ENCODE results near the gene SH3RF1.

Gene SH3RF1

GRCh38 chr4:169185133-169185956, 85.4 kb downstream of the SH3RF1 start:
- Histone ChIP-seq H4K91ac (ENCODE audit: low read depth, low read length, poor library complexity) (no peak overlapping the region), H2AK5ac (ENCODE audit: low read depth, low read length) (no peak overlapping the region), H3K23ac (ENCODE audit: low read depth, low read length, poor library complexity) (no peak overlapping the region), H2BK120ac (ENCODE audit: low read depth, low read length) (no peak overlapping the region), H3K4me2 (ENCODE audit: insufficient read depth, low read length, poor library complexity, severe bottlenecking) (no peak overlapping the region), H4K8ac (ENCODE audit: low read depth, low read length) (no peak overlapping the region), H3K9me3 (replicated peaks in 1 of 2; ENCODE audit: control insufficient read depth in 2 of 2, insufficient read depth in 1 of 2, low read depth in 1 of 2, low read length in 2 of 2) (no peaks in the 10 kb centered on the region), H2BK15ac (ENCODE audit: low read length) (no peak overlapping the region), H3K79me1 (ENCODE audit: low read depth, low read length) (peaks cover 3% of the 10 kb centered on the region), H2BK5ac (ENCODE audit: low read length) (no peak overlapping the region), H3K27ac (replicated peaks; ENCODE audit: low read length) (peak overlapping the region; percentile 25), H3K4me1 (ENCODE audit: control insufficient read depth in 2 of 2, insufficient read depth in 1 of 2, low read depth in 1 of 2, low read length in 2 of 2) (peaks cover 7 to 20% of the 10 kb centered on the region in 2 donors), H3K9ac (ENCODE audit: low read depth, low read length, poor library complexity) (no peak overlapping the region), H3K27me3 (ENCODE audit: control insufficient read depth in 3 of 3, insufficient read depth in 3 of 3, low read depth in 1 of 3, low read length in 3 of 3) (no peaks in the 10 kb centered on the region), H3K4ac (ENCODE audit: low read length) (no peak overlapping the region), H2AFZ (ENCODE audit: low read length) (no peak overlapping the region), H3K36me3 (replicated peaks in 1 of 2; ENCODE audit: control insufficient read depth in 2 of 2, insufficient read depth in 2 of 2, low read length in 2 of 2) (no peaks in the 10 kb centered on the region), H3K18ac (ENCODE audit: low read length) (no peak overlapping the region), H2BK12ac (ENCODE audit: low read length) (no peak overlapping the region), H3K14ac (ENCODE audit: low read length) (no peak overlapping the region), H3K4me3 (ENCODE audit: low read length in 2 of 2) (no peak overlapping the region)
- no CpG with 5 or more reads among the region's 7 CpGs for WGBS, 2 donors (ENCODE audit: extremely low coverage in 2 of 2, insufficient read length in 2 of 2, insufficient replicate concordance in 1 of 2)
- DNase-seq (ENCODE audit: low spot score): no peak

DNA sequence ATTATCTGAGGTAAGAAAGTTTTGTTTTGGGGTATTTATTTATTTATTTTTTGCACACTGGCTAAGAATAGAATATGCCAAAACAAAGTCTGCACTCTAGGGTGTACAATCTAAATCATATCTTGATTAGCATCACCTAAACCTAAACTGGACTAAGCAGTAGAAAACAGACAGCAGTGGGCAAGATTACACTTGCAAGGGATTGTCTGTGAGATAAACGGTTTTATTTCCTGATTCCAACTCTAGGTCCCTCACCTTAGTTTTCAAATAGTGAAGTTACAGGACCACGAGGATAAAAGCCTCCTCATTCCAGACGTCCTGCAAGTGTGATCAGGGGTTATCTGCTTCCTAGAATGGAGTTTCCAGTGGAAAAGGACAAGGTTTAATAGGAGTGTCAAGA, 86.1 kb downstream of the SH3RF1 start:
- Histone ChIP-seq H4K8ac (ENCODE audit: low read depth, low read length) (no peak overlapping the region), H4K91ac (ENCODE audit: low read depth, low read length, poor library complexity) (no peak overlapping the region), H2BK15ac (ENCODE audit: low read length) (no peak overlapping the region), H3K27ac (replicated peaks; ENCODE audit: low read length) (peak overlapping the region; percentile 25), H3K4ac (ENCODE audit: low read length) (no peak overlapping the region), H3K27me3 (ENCODE audit: control insufficient read depth in 3 of 3, insufficient read depth in 3 of 3, low read depth in 1 of 3, low read length in 3 of 3) (no peaks in the 10 kb centered on the region), H3K4me2 (ENCODE audit: insufficient read depth, low read length, poor library complexity, severe bottlenecking) (no peak overlapping the region), H3K4me3 (ENCODE audit: low read length in 2 of 2) (no peak overlapping the region), H3K79me1 (ENCODE audit: low read depth, low read length) (peaks cover 3% of the 10 kb centered on the region), H3K9ac (ENCODE audit: low read depth, low read length, poor library complexity) (no peak overlapping the region), H3K23ac (ENCODE audit: low read depth, low read length, poor library complexity) (no peak overlapping the region), H3K9me3 (replicated peaks in 1 of 2; ENCODE audit: control insufficient read depth in 2 of 2, insufficient read depth in 1 of 2, low read depth in 1 of 2, low read length in 2 of 2) (no peaks in the 10 kb centered on the region), H2AFZ (ENCODE audit: low read length) (no peak overlapping the region), H2BK12ac (ENCODE audit: low read length) (no peak overlapping the region), H3K36me3 (replicated peaks in 1 of 2; ENCODE audit: control insufficient read depth in 2 of 2, insufficient read depth in 2 of 2, low read length in 2 of 2) (no peaks in the 10 kb centered on the region), H2BK120ac (ENCODE audit: low read depth, low read length) (no peak overlapping the region), H3K14ac (ENCODE audit: low read length) (no peak overlapping the region), H3K4me1 (ENCODE audit: control insufficient read depth in 2 of 2, insufficient read depth in 1 of 2, low read depth in 1 of 2, low read length in 2 of 2) (peaks cover 12 to 24% of the 10 kb centered on the region in 2 donors), H2BK5ac (ENCODE audit: low read length) (no peak overlapping the region), H3K18ac (ENCODE audit: low read length) (no peak overlapping the region), H2AK5ac (ENCODE audit: low read depth, low read length) (no peak overlapping the region)
- WGBS, 2 donors (ENCODE audit: extremely low coverage in 2 of 2, insufficient read length in 2 of 2, insufficient replicate concordance in 1 of 2): no CpG with 5 or more reads among the region's 3 CpGs
- DNase-seq (ENCODE audit: low spot score): no peak

- no peak for DNase-seq (ENCODE audit: low spot score)
- no peaks in the 10 kb centered on the region for H3K27me3 ChIP-seq (ENCODE audit: control insufficient read depth in 3 of 3, insufficient read depth in 3 of 3, low read depth in 1 of 3, low read length in 3 of 3)
- no peak overlapping the region for H3K4me3 ChIP-seq (ENCODE audit: low read length in 2 of 2)
- no peaks in the 10 kb centered on the region for H3K36me3 ChIP-seq (replicated peaks in 1 of 2; ENCODE audit: control insufficient read depth in 2 of 2, insufficient read depth in 2 of 2, low read length in 2 of 2)
- H3K4ac ChIP-seq (ENCODE audit: low read length): no peak overlapping the region
- WGBS, 2 donors (ENCODE audit: extremely low coverage in 2 of 2, insufficient read length in 2 of 2, insufficient replicate concordance in 1 of 2): no CpG with 5 or more reads among the region's 3 CpGs
- H3K4me2 ChIP-seq (ENCODE audit: insufficient read depth, low read length, poor library complexity, severe bottlenecking): no peak overlapping the region
- peak overlapping the region; percentile 52 for H3K27ac ChIP-seq (replicated peaks; ENCODE audit: low read length)
- H4K8ac ChIP-seq (ENCODE audit: low read depth, low read length): no peak overlapping the region
- H3K79me1 ChIP-seq (ENCODE audit: low read depth, low read length): peaks cover 3% of the 10 kb centered on the region
- no peak overlapping the region for H3K18ac ChIP-seq (ENCODE audit: low read length)
- no peak overlapping the region for H2AK5ac ChIP-seq (ENCODE audit: low read depth, low read length)
- H2AFZ ChIP-seq (ENCODE audit: low read length): no peak overlapping the region
- H2BK12ac ChIP-seq (ENCODE audit: low read length): no peak overlapping the region
- H3K9me3 ChIP-seq (replicated peaks in 1 of 2; ENCODE audit: control insufficient read depth in 2 of 2, insufficient read depth in 1 of 2, low read depth in 1 of 2, low read length in 2 of 2): no peaks in the 10 kb centered on the region
- no peak overlapping the region for H3K14ac ChIP-seq (ENCODE audit: low read length)
- H3K4me1 ChIP-seq (ENCODE audit: control insufficient read depth in 2 of 2, insufficient read depth in 1 of 2, low read depth in 1 of 2, low read length in 2 of 2): peaks cover 12 to 24% of the 10 kb centered on the region in 2 donors
- H3K9ac ChIP-seq (ENCODE audit: low read depth, low read length, poor library complexity): no peak overlapping the region
- no peak overlapping the region for H2BK120ac ChIP-seq (ENCODE audit: low read depth, low read length)
- no peak overlapping the region for H2BK15ac ChIP-seq (ENCODE audit: low read length)
- no peak overlapping the region for H2BK5ac ChIP-seq (ENCODE audit: low read length)
- no peak overlapping the region for H4K91ac ChIP-seq (ENCODE audit: low read depth, low read length, poor library complexity)
- no peak overlapping the region for H3K23ac ChIP-seq (ENCODE audit: low read depth, low read length, poor library complexity)
Observed at GRCh38 chr4:169184236-169184635, 86.5 kb downstream of the SH3RF1 start.

DNA sequence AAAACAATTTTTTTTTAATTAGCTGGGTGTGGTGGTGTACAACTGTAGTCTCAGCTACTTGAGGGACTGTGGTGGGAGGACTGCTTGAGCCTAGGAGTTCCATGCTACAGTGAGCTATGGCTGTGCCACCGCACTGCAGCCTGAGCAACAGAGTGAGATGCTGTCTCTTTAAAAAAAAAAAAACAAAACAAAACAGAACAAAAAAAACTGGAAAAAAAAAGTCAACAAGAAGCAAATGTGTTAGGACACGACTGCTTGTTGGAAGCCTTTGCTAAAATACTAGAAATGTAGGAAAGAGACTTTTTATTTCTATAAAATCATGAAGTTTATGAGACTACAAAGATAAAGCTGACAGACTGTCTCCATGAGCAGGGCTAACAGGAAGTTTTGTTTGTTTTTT, 87.2 kb downstream of the SH3RF1 start:
- Histone ChIP-seq H2BK12ac (ENCODE audit: low read length) (no peak overlapping the region), H3K27ac (replicated peaks; ENCODE audit: low read length) (peak overlapping the region; percentile 52), H2AK5ac (ENCODE audit: low read depth, low read length) (no peak overlapping the region), H3K4me2 (ENCODE audit: insufficient read depth, low read length, poor library complexity, severe bottlenecking) (no peak overlapping the region), H3K18ac (ENCODE audit: low read length) (no peak overlapping the region), H2BK15ac (ENCODE audit: low read length) (no peak overlapping the region), H3K4ac (ENCODE audit: low read length) (no peak overlapping the region), H3K9ac (ENCODE audit: low read depth, low read length, poor library complexity) (no peak overlapping the region), H3K4me3 (ENCODE audit: low read length in 2 of 2) (no peak overlapping the region), H3K36me3 (replicated peaks in 1 of 2; ENCODE audit: control insufficient read depth in 2 of 2, insufficient read depth in 2 of 2, low read length in 2 of 2) (no peaks in the 10 kb centered on the region), H3K4me1 (ENCODE audit: control insufficient read depth in 2 of 2, insufficient read depth in 1 of 2, low read depth in 1 of 2, low read length in 2 of 2) (peaks cover 12 to 24% of the 10 kb centered on the region in 2 donors), H2AFZ (ENCODE audit: low read length) (no peak overlapping the region), H3K27me3 (ENCODE audit: control insufficient read depth in 3 of 3, insufficient read depth in 3 of 3, low read depth in 1 of 3, low read length in 3 of 3) (no peaks in the 10 kb centered on the region), H4K8ac (ENCODE audit: low read depth, low read length) (no peak overlapping the region), H3K23ac (ENCODE audit: low read depth, low read length, poor library complexity) (no peak overlapping the region), H4K91ac (ENCODE audit: low read depth, low read length, poor library complexity) (no peak overlapping the region), H2BK5ac (ENCODE audit: low read length) (no peak overlapping the region), H2BK120ac (ENCODE audit: low read depth, low read length) (no peak overlapping the region), H3K9me3 (replicated peaks in 1 of 2; ENCODE audit: control insufficient read depth in 2 of 2, insufficient read depth in 1 of 2, low read depth in 1 of 2, low read length in 2 of 2) (no peaks in the 10 kb centered on the region), H3K14ac (ENCODE audit: low read length) (no peak overlapping the region), H3K79me1 (ENCODE audit: low read depth, low read length) (peaks cover 3% of the 10 kb centered on the region)
- WGBS, 2 donors (ENCODE audit: extremely low coverage in 2 of 2, insufficient read length in 2 of 2, insufficient replicate concordance in 1 of 2): no CpG with 5 or more reads among the region's 2 CpGs
- no peak for DNase-seq (ENCODE audit: low spot score)
